GM12878 (cell line): Measurements from ENCODE around the gene CREB5. TPM values are rescaled to one million over a fixed set of nuclear protein-coding genes. Genes with fewer than 3 reads are reported as not detected.

ENCODE experiments used
- ATAC-seq: fragments of 200-7000 bp; cut with Tn5 transposase; 3 replicates; pipeline ENCODE4 v1.9.1; 2020; ENCODE audit warnings: mild to moderate bottlenecking, moderate library complexity
- BruUV-seq: library from RNA; stranded (reverse); fragments of 400-500 nt; replicated peaks from 2 replicates; lab custom pipeline; 2021; lab: Mats Ljungman, UMichigan
- CTCF ChIA-PET: fragments of 300-600 bp; sonication (Branson Sonifier 250); formaldehyde crosslinking; extraction: SDS; loops from one replicate; lab custom pipeline; 2021; ENCODE audit warnings: inconsistent platforms; lab: Yijun Ruan, JAX
- POLR2A ChIA-PET: fragments of 350-600 bp; formaldehyde crosslinking; extraction: SDS; loops from one replicate; lab custom pipeline; 2021; ENCODE audit warnings: inconsistent platforms; lab: Charles Lee
- RAD21 ChIA-PET: fragments of 300-600 bp; sonication (Branson Sonifier 250); formaldehyde crosslinking; loops from one replicate; lab custom pipeline; 2023; ENCODE audit warnings: antibody characterized with exemption; ENCODE audit not compliant: unreplicated experiment; lab: Charles Lee
- SMC1A ChIA-PET: fragments of 300-600 bp; sonication (Branson Sonifier 250); formaldehyde crosslinking; loops from one replicate; lab custom pipeline; 2023; ENCODE audit not compliant: unreplicated experiment, uncharacterized antibody; lab: Charles Lee
- DNase-seq: peaks from one replicate; pipeline ENCODE4 v3.0.0-alpha.2; 2011; ENCODE audit warnings: low read depth, low spot score
- FAIRE-seq: peaks from 3 replicates; lab custom pipeline; 2011; peaks lifted over from hg19 to GRCh38; lab: Jason Lieb, UNC
- H2AFZ ChIP-seq: 2 replicates; pipeline ENCODE4 v1.6.0; 2011; ENCODE audit warnings: low read depth, low read length, control low read depth; ENCODE audit not compliant: control insufficient read depth
- H3K27ac ChIP-seq: 2 replicates; pipeline ENCODE4 v1.5.1; 2011; ENCODE audit warnings: control low read depth; ENCODE audit not compliant: control insufficient read depth, insufficient read depth
- H3K27me3 ChIP-seq, 2 experiments: replicated peaks in 1 of 2; 2 replicates each; pipeline versions ENCODE4 v1.6.0 to v1.6.1; 2011; ENCODE audit warnings: low read length in 1 of 2; ENCODE audit not compliant: control insufficient read depth in 2 of 2, insufficient read depth in 2 of 2
- H3K36me3 ChIP-seq, 2 experiments: 2 replicates each; pipeline ENCODE4 v1.5.1; 2011; ENCODE audit warnings: low read length in 1 of 2; ENCODE audit not compliant: control insufficient read depth in 2 of 2, insufficient read depth in 2 of 2
- H3K4me1 ChIP-seq: 2 replicates; pipeline ENCODE4 v1.6.1; 2011; ENCODE audit warnings: mild to moderate bottlenecking, low read length, moderate library complexity, mixed read lengths; ENCODE audit not compliant: control insufficient read depth, insufficient read depth
- H3K4me2 ChIP-seq: 2 replicates; pipeline ENCODE4 v1.6.0; 2011; ENCODE audit warnings: control low read depth; ENCODE audit not compliant: control insufficient read depth, insufficient read depth
- H3K4me3 ChIP-seq: fragments of 200-600 bp; sonication (generic); 2 replicates; pipeline ENCODE4 v1.5.1; 2016
- H3K79me2 ChIP-seq: 2 replicates; pipeline ENCODE4 v1.6.0; 2011; ENCODE audit warnings: low read length; ENCODE audit not compliant: control insufficient read depth, insufficient read depth
- H3K9ac ChIP-seq: 2 replicates; pipeline ENCODE4 v1.8.0; 2011; ENCODE audit warnings: low read length, control low read depth, mixed read lengths; ENCODE audit not compliant: control insufficient read depth, insufficient read depth
- H3K9me3 ChIP-seq: replicated peaks from 3 replicates; pipeline ENCODE4 v1.5.1; 2011; ENCODE audit warnings: mild to moderate bottlenecking, low read length; ENCODE audit not compliant: control insufficient read depth, insufficient read depth
- H4K20me1 ChIP-seq: 2 replicates; pipeline ENCODE4 v1.6.0; 2011; ENCODE audit not compliant: control insufficient read depth, insufficient read depth
- ASH2L ChIP-seq: fragments of 300-600, 200-600 bp; sonication (generic); IDR thresholded peaks from 2 replicates; pipeline ENCODE4 v1.6.1; 2017; ENCODE audit warnings: low read depth, mild to moderate bottlenecking, borderline replicate concordance
- BACH1 ChIP-seq: fragments of 450-650 bp; IDR thresholded peaks from 2 replicates; pipeline ENCODE4 v1.6.1; 2017; ENCODE audit warnings: mild to moderate bottlenecking, borderline replicate concordance
- BCL3 ChIP-seq: IDR thresholded peaks from 2 replicates; pipeline ENCODE4 v1.6.1; 2011; ENCODE audit warnings: borderline replicate concordance, low read depth, mild to moderate bottlenecking, moderate library complexity, low read length; ENCODE audit not compliant: insufficient read depth, poor library complexity, severe bottlenecking
- CHD2 ChIP-seq: IDR thresholded peaks from 2 replicates; pipeline ENCODE4 v1.6.1; 2011; ENCODE audit warnings: low read depth, low read length, improper control_type of control experiment, borderline replicate concordance
- CTCF ChIP-seq, 3 experiments: IDR thresholded peaks in 2 of 3; conservative IDR thresholded peaks in 1 of 3; 2 replicates each; pipeline ENCODE4 v1.5.1; 2011; ENCODE audit warnings: low read depth in 3 of 3, low read length in 3 of 3, mild to moderate bottlenecking in 3 of 3, control low read depth in 2 of 3, moderate library complexity in 2 of 3, inconsistent platforms in 1 of 3, mixed read lengths in 1 of 3; ENCODE audit not compliant: control insufficient read depth in 2 of 3, insufficient read depth in 1 of 3; ENCODE audit errors: extremely low read depth in 1 of 3
- NR2F1 ChIP-seq: fragments of 450-650 bp; conservative IDR thresholded peaks from 2 replicates; pipeline ENCODE4 v1.6.1; 2017; ENCODE audit warnings: mild to moderate bottlenecking
- NRF1 ChIP-seq: conservative IDR thresholded peaks from 2 replicates; pipeline ENCODE4 v1.6.1; 2011; ENCODE audit warnings: mild to moderate bottlenecking, low read depth, low read length, improper control_type of control experiment
- PML ChIP-seq: IDR thresholded peaks from 2 replicates; pipeline ENCODE4 v1.6.1; 2012; ENCODE audit warnings: low read length, inconsistent platforms
- PRDM15 ChIP-seq: fragments of 450-650 bp; formaldehyde crosslinking; IDR thresholded peaks from 2 replicates; pipeline ENCODE4 v1.4.0; 2020; ENCODE audit warnings: mild to moderate bottlenecking, moderate library complexity
- SRF ChIP-seq, 2 experiments: IDR thresholded peaks; 2 replicates each; pipeline ENCODE4 v1.6.1; 2011; ENCODE audit warnings: low read depth in 2 of 2, low read length in 2 of 2, mild to moderate bottlenecking in 1 of 2, moderate library complexity in 1 of 2
- USF2 ChIP-seq: IDR thresholded peaks from 2 replicates; pipeline ENCODE4 v1.6.1; 2011; ENCODE audit warnings: low read depth, low read length, improper control_type of control experiment, borderline replicate concordance
- ZNF207 ChIP-seq: fragments of 450-650 bp; IDR thresholded peaks from 2 replicates; pipeline ENCODE4 v1.6.1; 2014; ENCODE audit warnings: antibody characterized with exemption, mild to moderate bottlenecking, borderline replicate concordance
- ZNF622 ChIP-seq: fragments of 450-650 bp; IDR thresholded peaks from 2 replicates; pipeline ENCODE4 v1.6.1; 2017; ENCODE audit warnings: mild to moderate bottlenecking, inconsistent platforms
- WGBS: methylation state at CpG from one replicate; pipeline ENCODE4 v1.1.6; 2016; ENCODE audit warnings: low lambda C conversion rate; ENCODE audit not compliant: insufficient replicate concordance, insufficient coverage; ENCODE audit errors: missing lambda C conversion rate; 5-methylcytosine and 5-hydroxymethylcytosine counted together
- in situ Hi-C: fragments of 300-500 bp; cut with MboI; formaldehyde crosslinking; loops from 9 replicates; pipeline ENCODE4 v1.14.3; 2018; ENCODE audit warnings: mixed read lengths
- intact Hi-C: fragments of 100-400 bp; cut with micrococcal nuclease; formaldehyde crosslinking; loops from one replicate; pipeline ENCODE4 v1.14.2; 2022; ENCODE audit not compliant: unreplicated experiment
- polyA plus RNA-seq, 11 experiments: library from polyadenylated mRNA; depleted of rRNA in 4 of 11; unstranded in 6 of 11; stranded (reverse) in 5 of 11; fragments of >200 nt; fragmentation: Nextera tagmentation in 4 of 11; fragmentation: Illumina TruSeq in 1 of 11; extraction: Ambion mirVana in 4 of 11; extraction: Trizol in 1 of 11; gene quantifications; 1 replicate in 1 of 11; 2 replicates in 10 of 11; pipeline versions ENCODE4 v1.2.1 to v1.2.3, GENCODE V29; 2011 to 2016; ENCODE audit warnings: inconsistent platforms in 2 of 11, missing spikeins in 2 of 11, low read depth in 1 of 11
- total RNA-seq, 4 experiments: library from RNA; depleted of rRNA in 3 of 4; stranded (reverse); fragments of >200 nt in 3 of 4; fragmentation: Illumina TruSeq in 1 of 4; extraction: Trizol in 1 of 4; gene quantifications; 2 replicates each; pipeline versions ENCODE4 v1.2.1 to v1.2.3, GENCODE V29; 2013 to 2021

Gene CREB5
- total and polyA plus RNA-seq, 10 of the 15 experiments (the other 5 are each of a cell fraction or from before 2014, with no cell fraction given) = 12.9 to 74.1 (median 53.0) TPM

GRCh38 chr7:28425496-28425895 lies 13.2 kb downstream of the CREB5 start:
- intact Hi-C loops = no loop called here
- no peak for ATAC-seq
- 68% methylated on average over 1 of the region's 1 CpG for WGBS
- Histone ChIP-seq H3K36me3 (no peaks in the 10 kb centered on the region), H3K79me2 (no peaks in the 10 kb centered on the region), H3K4me2 (no peak overlapping the region), H3K9me3 (no peaks in the 10 kb centered on the region), H3K4me1 (no peaks in the 10 kb centered on the region), H3K27ac (no peak overlapping the region), H3K9ac (no peak overlapping the region), H3K27me3 (no peaks in the 10 kb centered on the region), H3K4me3 (no peak overlapping the region), H2AFZ (no peak overlapping the region), H4K20me1 (no peaks in the 10 kb centered on the region)
- ChIA-PET SMC1A (interaction anchor here (0.6 to 1.6 kb wide), 4 partner anchors 9 to 54 kb away, joined by 3 to 11 read pairs (median 6); no protein-coding TSS in a partner anchor), RAD21 (interaction anchor here (0.5 kb wide), 1 partner anchor 258 kb away, joined by 3 read pairs; no protein-coding TSS in a partner anchor), CTCF (interaction anchor here (0.6 to 1.4 kb wide), 3 partner anchors 12 to 145 kb away, joined by 3 to 4 read pairs (median 3); no protein-coding TSS in a partner anchor), POLR2A (no interaction called here)
- in situ Hi-C loops = no loop called here
- BruUV-seq = no TSS peak
- TF ChIP-seq ASH2L (no peak), ZNF207 (no peak), CHD2 (no peak), BCL3 (no peak), BACH1 (no peak), ZNF622 (no peak), PRDM15 (CRISPR knock-in tag) (no peak), USF2 (no peak), SRF (IDR thresholded peaks at IDR 0.05; ENCODE audit: low read depth in 2 of 2, low read length in 2 of 2) (no peak), NRF1 (no peak), NR2F1 (no peak), CTCF (IDR thresholded peaks at IDR 0.05 in 2 of 3, conservative IDR thresholded peaks at IDR 0.05 in 1 of 3; ENCODE audit: control insufficient read depth in 2 of 3, extremely low read depth in 1 of 3, insufficient read depth in 1 of 3, low read depth in 3 of 3, low read length in 3 of 3) (no peak), PML (no peak)
- no peak for FAIRE-seq
- no peak for DNase-seq
